GM19240 (cell line): Measurements from ENCODE around the gene CYP46A1.
"Not testable (repeated sequence)": the region's sequence is repeated elsewhere in the genome, so short reads cannot be mapped to it uniquely, and the experiment has no call there.

Source experiments
- DNase-seq: peaks from one replicate; pipeline ENCODE4 v3.0.0; 2011; ENCODE audit warnings: low spot score; ENCODE audit not compliant: insufficient read length

Gene CYP46A1

GRCh38 chr14:99755629-99756603, 71.8 kb downstream of the CYP46A1 start:
- DNase-seq, result no peak

GRCh38 chr14:99756796-99757195, 72.7 kb downstream of the CYP46A1 start:
- no peak for DNase-seq

- no peak for DNase-seq
These were observed 73.4 kb downstream of the CYP46A1 start for GRCh38 chr14:99757331-99758070.

GRCh38 chr14:99758121-99758821, 74.2 kb downstream of the CYP46A1 start:
- DNase-seq, result no peak

- DNase-seq, result no peak
These were observed 74.9 kb downstream of the CYP46A1 start for GRCh38 chr14:99758872-99759545.

- DNase-seq, result no peak
These were observed 75.4 kb downstream of the CYP46A1 start for GRCh38 chr14:99759546-99759925.

GRCh38 chr14:99760817-99761216, 76.7 kb downstream of the CYP46A1 start:
- DNase-seq, result no peak

GRCh38 chr14:99762911-99763310, 78.8 kb downstream of the CYP46A1 start:
- not testable (repeated sequence) for DNase-seq

- no peak for DNase-seq
These were observed 79.6 kb downstream of the CYP46A1 start for GRCh38 chr14:99763527-99764221.

GRCh38 chr14:99764222-99764706, 80.2 kb downstream of the CYP46A1 start:
- DNase-seq, result no peak

- no peak for DNase-seq
These were observed 84.3 kb downstream of the CYP46A1 start for GRCh38 chr14:99768381-99768780.

- no peak for DNase-seq
These were observed 85.0 kb downstream of the CYP46A1 start for GRCh38 chr14:99769123-99769522.

GRCh38 chr14:99769799-99770198, 85.7 kb downstream of the CYP46A1 start:
- no peak for DNase-seq

GRCh38 chr14:99772371-99773283, 88.5 kb downstream of the CYP46A1 start:
- no peak for DNase-seq

- DNase-seq, result no peak
These were observed 89.7 kb downstream of the CYP46A1 start for GRCh38 chr14:99773521-99774497.

- DNase-seq, result no peak
These were observed 90.6 kb downstream of the CYP46A1 start for GRCh38 chr14:99774556-99775307.

GRCh38 chr14:99775351-99775750, 91.3 kb downstream of the CYP46A1 start:
- DNase-seq, result no peak
